DOHH2 (cell line): Measurements from ENCODE around the gene CEP112.

Experiments used
- EZH2phosphoT487 ChIP-seq: fragments of 200-600 bp; sonication (generic); IDR thresholded peaks from 2 replicates; pipeline ENCODE4 v1.6.1; 2017; ENCODE audit warnings: borderline replicate concordance, mild to moderate bottlenecking, antibody characterized with exemption, low read length, moderate library complexity, mixed read lengths
- TF ChIP-seq, protein P1 (sequence below): fragments of 200-600 bp; sonication (generic); IDR thresholded peaks from one replicate; pipeline ENCODE4 v1.5.1; 2014; ENCODE audit warnings: antibody characterized with exemption, mild to moderate bottlenecking, low read depth, low read length; ENCODE audit not compliant: poor library complexity, severe bottlenecking

DNA sequence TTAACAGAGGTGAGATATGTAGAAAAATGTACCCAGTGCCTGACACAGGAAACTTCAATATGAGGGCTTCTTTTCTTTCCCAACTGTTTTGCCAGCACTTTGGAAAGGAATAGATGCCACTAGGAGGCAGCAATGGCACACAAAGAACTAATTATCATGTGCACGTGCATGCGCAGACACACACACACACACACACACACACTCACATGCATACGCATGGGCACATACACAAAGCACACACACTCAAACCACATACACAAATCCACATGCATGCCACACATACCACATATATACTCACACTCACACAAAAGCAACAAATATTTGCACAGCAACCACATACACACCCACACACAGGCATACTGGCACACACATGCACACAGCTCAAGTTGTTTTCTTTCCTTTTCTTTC is 8.8 kb upstream of the CEP112 start:
- TF ChIP-seq, protein P1, sequence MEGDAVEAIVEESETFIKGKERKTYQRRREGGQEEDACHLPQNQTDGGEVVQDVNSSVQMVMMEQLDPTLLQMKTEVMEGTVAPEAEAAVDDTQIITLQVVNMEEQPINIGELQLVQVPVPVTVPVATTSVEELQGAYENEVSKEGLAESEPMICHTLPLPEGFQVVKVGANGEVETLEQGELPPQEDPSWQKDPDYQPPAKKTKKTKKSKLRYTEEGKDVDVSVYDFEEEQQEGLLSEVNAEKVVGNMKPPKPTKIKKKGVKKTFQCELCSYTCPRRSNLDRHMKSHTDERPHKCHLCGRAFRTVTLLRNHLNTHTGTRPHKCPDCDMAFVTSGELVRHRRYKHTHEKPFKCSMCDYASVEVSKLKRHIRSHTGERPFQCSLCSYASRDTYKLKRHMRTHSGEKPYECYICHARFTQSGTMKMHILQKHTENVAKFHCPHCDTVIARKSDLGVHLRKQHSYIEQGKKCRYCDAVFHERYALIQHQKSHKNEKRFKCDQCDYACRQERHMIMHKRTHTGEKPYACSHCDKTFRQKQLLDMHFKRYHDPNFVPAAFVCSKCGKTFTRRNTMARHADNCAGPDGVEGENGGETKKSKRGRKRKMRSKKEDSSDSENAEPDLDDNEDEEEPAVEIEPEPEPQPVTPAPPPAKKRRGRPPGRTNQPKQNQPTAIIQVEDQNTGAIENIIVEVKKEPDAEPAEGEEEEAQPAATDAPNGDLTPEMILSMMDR: peak; percentile 72
- TF ChIP-seq EZH2phosphoT487: no peak
